A549 (cell line): ENCODE data around the gene SEC63.

Experiments
- CHD2 ChIP-seq: fragments of 150-350 bp; IDR thresholded peaks from 2 replicates; pipeline ENCODE4 v1.6.1; 2014; ENCODE audit warnings: low read length; ENCODE audit not compliant: partially characterized antibody
- EHMT2 ChIP-seq: fragments of 200-600 bp; sonication (generic); IDR thresholded peaks from 2 replicates; pipeline ENCODE4 v1.6.1; 2016; ENCODE audit warnings: antibody characterized with exemption, low read depth, mild to moderate bottlenecking, moderate library complexity
- HOXA7 ChIP-seq: fragments of 250-450 bp; sonication (Bioruptor Pico); IDR thresholded peaks from 2 replicates; pipeline ENCODE4 v1.5.0; 2020; ENCODE audit warnings: mild to moderate bottlenecking, moderate library complexity
- RAD21 ChIP-seq, 2 experiments: fragments of >200 bp in 1 of 2; sonication (Bioruptor Twin) in 1 of 2; formaldehyde crosslinking in 1 of 2; IDR thresholded peaks in 1 of 2; conservative IDR thresholded peaks in 1 of 2; 2 replicates in 1 of 2; 3 replicates in 1 of 2; pipeline ENCODE4 v1.6.1; 2012 to 2018; ENCODE audit warnings: inconsistent platforms in 1 of 2
- SREBF2 ChIP-seq: fragments of 450-650 bp; IDR thresholded peaks from 2 replicates; pipeline ENCODE4 v1.6.1; 2014; ENCODE audit warnings: mild to moderate bottlenecking, moderate library complexity

GRCh38 chr6:107991772-107992550 is 34.0 kb upstream of the SEC63 start:
- TF ChIP-seq RAD21 (conservative IDR thresholded peaks at IDR 0.05 in 1 of 2, IDR thresholded peaks at IDR 0.05 in 1 of 2) (no peak), CHD2 (no peak), HOXA7 (CRISPR knock-in tag) (no peak), EHMT2 (no peak), SREBF2 (no peak)
